CD14-positive monocyte (primary cell): ENCODE measurements around the gene ZSCAN1. TPM values are rescaled to one million over a fixed set of nuclear protein-coding genes. Genes with fewer than 3 reads are reported as not detected.

Source experiments
- DNase-seq, 3 donors: peaks; one replicate each; pipeline ENCODE4 v3.0.0-alpha.2; 2011 to 2022
- H2AFZ ChIP-seq: 2 replicates; pipeline ENCODE4 v1.6.0; 2012; ENCODE audit warnings: mild to moderate bottlenecking, low read depth, low read length, inconsistent platforms; ENCODE audit not compliant: insufficient read depth, poor library complexity, severe bottlenecking
- H3K27ac ChIP-seq, 2 donors: 1 replicate in 1 of 2; 2 replicates in 1 of 2; pipeline ENCODE4 v1.5.1; 2012 to 2013; ENCODE audit warnings: low read length in 2 of 2, control low read depth in 1 of 2, inconsistent platforms in 1 of 2, low read depth in 1 of 2, mild to moderate bottlenecking in 1 of 2
- H3K27me3 ChIP-seq, 2 donors: one replicate each; pipeline versions ENCODE4 v1.6.0 to v1.6.1; 2011 to 2013; ENCODE audit warnings: low read length in 2 of 2; ENCODE audit not compliant: control insufficient read depth in 2 of 2, insufficient read depth in 2 of 2
- H3K36me3 ChIP-seq, 2 donors: replicated peaks in 1 of 2; 1 replicate in 1 of 2; 2 replicates in 1 of 2; pipeline versions ENCODE4 v1.5.1 to v1.6.1; 2012 to 2013; ENCODE audit warnings: low read length in 2 of 2, control low read depth in 1 of 2, inconsistent platforms in 1 of 2, mild to moderate bottlenecking in 1 of 2; ENCODE audit not compliant: insufficient read depth in 2 of 2, control insufficient read depth in 1 of 2
- H3K4me1 ChIP-seq, 2 donors: 1 replicate in 1 of 2; 2 replicates in 1 of 2; pipeline versions ENCODE4 v1.5.1 to v1.6.1; 2012 to 2013; ENCODE audit warnings: low read length in 2 of 2, control low read depth in 1 of 2, inconsistent platforms in 1 of 2, mild to moderate bottlenecking in 1 of 2, moderate library complexity in 1 of 2; ENCODE audit not compliant: insufficient read depth in 2 of 2, control insufficient read depth in 1 of 2
- H3K4me2 ChIP-seq: replicated peaks from 2 replicates; pipeline ENCODE3; 2012; ENCODE audit warnings: low read length, moderate library complexity, mild to moderate bottlenecking; ENCODE audit not compliant: poor library complexity, severe bottlenecking; ENCODE audit errors: extremely low read depth
- H3K4me3 ChIP-seq, 3 experiments: fragments of 200-600 bp in 1 of 3; sonication (generic) in 1 of 3; replicated peaks in 1 of 3; 1 replicate in 2 of 3; 2 replicates in 1 of 3; pipeline ENCODE4 v1.5.1; 2011 to 2013; ENCODE audit warnings: low read length in 3 of 3, mild to moderate bottlenecking in 3 of 3, control low read depth in 2 of 3, low read depth in 2 of 3, inconsistent platforms in 1 of 3, moderate library complexity in 1 of 3
- H3K79me2 ChIP-seq: 2 replicates; pipeline ENCODE4 v1.6.0; 2012; ENCODE audit warnings: mild to moderate bottlenecking, control low read depth, inconsistent platforms, low read length, moderate library complexity; ENCODE audit not compliant: insufficient read depth
- H3K9ac ChIP-seq: 2 replicates; pipeline ENCODE4 v1.6.0; 2017; ENCODE audit warnings: low read length, mild to moderate bottlenecking; ENCODE audit not compliant: insufficient read depth, poor library complexity, severe bottlenecking
- H3K9me3 ChIP-seq, 2 donors: replicated peaks in 1 of 2; 1 replicate in 1 of 2; 2 replicates in 1 of 2; pipeline versions ENCODE4 v1.5.1 to v1.6.1; 2012 to 2013; ENCODE audit warnings: low read length in 2 of 2, control low read depth in 1 of 2; ENCODE audit not compliant: control insufficient read depth in 1 of 2, insufficient read depth in 1 of 2
- H4K20me1 ChIP-seq: 2 replicates; pipeline ENCODE4 v1.6.0; 2012; ENCODE audit warnings: mild to moderate bottlenecking, low read length, control low read depth, moderate library complexity; ENCODE audit not compliant: insufficient read depth
- H3K27ac Mint-ChIP-seq, 7 donors: one replicate each; pipeline ENCODE4 v1.8.0; 2020; ENCODE audit warnings: mild to moderate bottlenecking in 7 of 7, mixed read lengths in 7 of 7, moderate library complexity in 6 of 7, inconsistent platforms in 2 of 7
- H3K27me3 Mint-ChIP-seq, 3 donors: one replicate each; pipeline ENCODE4 v1.8.0; 2021 to 2022; ENCODE audit warnings: low read depth in 3 of 3, mild to moderate bottlenecking in 3 of 3, mixed read lengths in 3 of 3, moderate library complexity in 3 of 3, inconsistent platforms in 1 of 3
- H3K36me3 Mint-ChIP-seq, 2 donors: one replicate each; pipeline ENCODE4 v1.8.0; 2020; ENCODE audit warnings: mixed read lengths in 2 of 2, inconsistent platforms in 1 of 2, mild to moderate bottlenecking in 1 of 2
- H3K4me1 Mint-ChIP-seq: one replicate; pipeline ENCODE4 v1.8.0; 2020; ENCODE audit warnings: mild to moderate bottlenecking, mixed read lengths
- H3K4me3 Mint-ChIP-seq, 2 donors: one replicate each; pipeline ENCODE4 v1.8.0; 2020; ENCODE audit warnings: mild to moderate bottlenecking in 2 of 2, mixed read lengths in 2 of 2, moderate library complexity in 1 of 2
- H3K9me3 Mint-ChIP-seq, 7 donors: one replicate each; pipeline ENCODE4 v1.8.0; 2020 to 2022; ENCODE audit warnings: mixed read lengths in 7 of 7, mild to moderate bottlenecking in 6 of 7, moderate library complexity in 6 of 7, inconsistent platforms in 2 of 7
- WGBS: methylation state at CpG from one replicate; pipeline ENCODE4 v1.1.5; 2013; ENCODE audit warnings: missing lambda C conversion rate; ENCODE audit not compliant: insufficient coverage; 5-methylcytosine and 5-hydroxymethylcytosine counted together
- intact Hi-C, 2 donors: fragments of 100-400 bp; cut with micrococcal nuclease; formaldehyde crosslinking; loops; one replicate each; pipeline versions ENCODE4 v1.15.0 to v1.15.1; 2023
- polyA plus RNA-seq, 3 donors: library from polyadenylated mRNA; depleted of rRNA in 1 of 3; unstranded in 2 of 3; stranded (reverse) in 1 of 3; fragments of 300-500 nt in 2 of 3; fragments of >200 nt in 1 of 3; fragmentation: Illumina TruSeq in 2 of 3; gene quantifications; 1 replicate in 2 of 3; 2 replicates in 1 of 3; pipeline ENCODE4 v1.2.3, GENCODE V29; 2012 to 2021
- TF ChIP-seq, protein P1 (sequence below): fragments of 200-600 bp; IDR thresholded peaks from one replicate; pipeline ENCODE4 v1.8.0; 2022; ENCODE audit warnings: antibody characterized with exemption, mild to moderate bottlenecking

ZSCAN1 gene
- polyA plus RNA-seq, 3 donors: not detected

DNA sequence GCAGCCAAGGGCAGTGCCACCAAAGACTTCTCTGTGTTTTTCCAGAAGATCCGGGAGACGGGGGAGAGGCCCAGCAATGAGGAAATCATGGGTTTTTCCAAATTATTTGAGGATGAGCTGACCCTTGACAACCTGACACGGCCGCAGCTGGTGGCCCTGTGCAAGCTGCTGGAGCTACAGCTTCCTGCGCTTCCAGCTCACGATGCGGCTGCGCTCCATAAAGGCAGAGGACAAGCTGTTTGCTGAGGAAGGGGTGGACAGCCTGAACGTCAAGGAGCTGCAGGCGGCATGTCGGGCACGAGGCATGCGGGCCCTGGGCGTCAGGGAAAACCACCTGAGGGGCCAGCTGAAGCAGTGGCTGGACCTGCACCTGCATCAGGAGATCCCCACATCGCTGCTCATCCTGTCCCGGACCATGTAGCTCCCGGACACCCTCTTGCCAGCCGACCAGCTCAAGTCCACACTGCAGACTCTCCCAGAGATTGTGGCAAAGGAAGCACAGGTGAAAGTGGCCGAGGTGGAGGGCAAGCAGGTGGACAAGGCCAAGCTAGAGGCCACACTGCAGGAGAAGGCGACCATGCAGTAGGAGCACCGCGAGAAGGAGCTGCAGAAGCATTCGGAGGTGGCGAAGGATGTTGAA lies 11.7 kb downstream of the ZSCAN1 start:
- Mint-ChIP-seq H3K27me3 (peaks cover 1 to 6% (median 1%) of the 10 kb centered on the region in 3 donors), H3K9me3 (peaks cover 75 to 100% (median 95%) of the 10 kb centered on the region in 7 donors)
- no peaks in the 10 kb centered on the region for H3K36me3 ChIP-seq

DNA sequence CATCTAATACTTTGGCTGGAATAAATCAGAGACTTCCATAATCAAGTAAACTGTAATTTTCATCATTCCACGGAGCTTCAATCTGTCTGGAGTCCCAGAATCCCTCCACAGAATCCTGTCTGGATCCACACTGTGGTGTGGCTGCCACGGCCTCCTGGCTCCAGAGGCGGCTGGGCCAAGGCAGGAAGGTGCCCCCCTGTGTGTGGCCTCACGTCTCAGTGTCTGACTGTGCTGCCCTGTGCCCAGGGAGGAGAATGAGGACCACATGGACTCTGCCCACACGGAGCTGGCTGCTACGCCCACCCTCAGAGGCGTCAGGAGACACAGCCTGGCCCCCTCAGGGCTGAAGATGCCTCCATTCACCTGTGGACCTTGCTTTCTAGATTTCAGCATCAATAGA lies 13.0 kb downstream of the ZSCAN1 start:
- H3K36me3 Mint-ChIP-seq: no peaks in the 10 kb centered on the region
- Histone ChIP-seq H3K27ac (no peak overlapping the region), H4K20me1 (no peaks in the 10 kb centered on the region), H3K36me3 (no peaks in the 10 kb centered on the region), H3K79me2 (no peaks in the 10 kb centered on the region), H3K4me2 (no peak overlapping the region), H3K9ac (no peak overlapping the region), H3K9me3 (peaks cover 96 to 97% of the 10 kb centered on the region in 2 donors), H2AFZ (no peak overlapping the region), H3K27me3 (no peaks in the 10 kb centered on the region), H3K4me3 (no peak overlapping the region), H3K4me1 (no peaks in the 10 kb centered on the region)
- H3K27me3 Mint-ChIP-seq: peaks cover 1 to 9% (median 3%) of the 10 kb centered on the region in 3 donors
- H3K27ac Mint-ChIP-seq: no peak overlapping the region
- 94% methylated on average over 5 of the region's 7 CpGs for WGBS
- intact Hi-C loops: no loop called here
- TF ChIP-seq, protein P1, sequence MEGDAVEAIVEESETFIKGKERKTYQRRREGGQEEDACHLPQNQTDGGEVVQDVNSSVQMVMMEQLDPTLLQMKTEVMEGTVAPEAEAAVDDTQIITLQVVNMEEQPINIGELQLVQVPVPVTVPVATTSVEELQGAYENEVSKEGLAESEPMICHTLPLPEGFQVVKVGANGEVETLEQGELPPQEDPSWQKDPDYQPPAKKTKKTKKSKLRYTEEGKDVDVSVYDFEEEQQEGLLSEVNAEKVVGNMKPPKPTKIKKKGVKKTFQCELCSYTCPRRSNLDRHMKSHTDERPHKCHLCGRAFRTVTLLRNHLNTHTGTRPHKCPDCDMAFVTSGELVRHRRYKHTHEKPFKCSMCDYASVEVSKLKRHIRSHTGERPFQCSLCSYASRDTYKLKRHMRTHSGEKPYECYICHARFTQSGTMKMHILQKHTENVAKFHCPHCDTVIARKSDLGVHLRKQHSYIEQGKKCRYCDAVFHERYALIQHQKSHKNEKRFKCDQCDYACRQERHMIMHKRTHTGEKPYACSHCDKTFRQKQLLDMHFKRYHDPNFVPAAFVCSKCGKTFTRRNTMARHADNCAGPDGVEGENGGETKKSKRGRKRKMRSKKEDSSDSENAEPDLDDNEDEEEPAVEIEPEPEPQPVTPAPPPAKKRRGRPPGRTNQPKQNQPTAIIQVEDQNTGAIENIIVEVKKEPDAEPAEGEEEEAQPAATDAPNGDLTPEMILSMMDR: no peak
- no peak overlapping the region for H3K4me3 Mint-ChIP-seq
- no peak for DNase-seq
- peaks cover 75 to 100% (median 94%) of the 10 kb centered on the region in 7 donors for H3K9me3 Mint-ChIP-seq
- H3K4me1 Mint-ChIP-seq: no peaks in the 10 kb centered on the region

More for the DNA sequence above, 11.7 kb downstream of the ZSCAN1 start:
- H3K36me3 Mint-ChIP-seq: no peaks in the 10 kb centered on the region
- no peak overlapping the region for H3K27ac Mint-ChIP-seq
- intact Hi-C loops: no loop called here
- peaks cover 96 to 97% of the 10 kb centered on the region in 2 donors for H3K9me3 ChIP-seq
- no peak overlapping the region for H3K27ac ChIP-seq
- no peak for DNase-seq
- H3K27me3 ChIP-seq: no peaks in the 10 kb centered on the region
- no peaks in the 10 kb centered on the region for H3K79me2 ChIP-seq
- no peak overlapping the region for H3K4me2 ChIP-seq
- H4K20me1 ChIP-seq: no peaks in the 10 kb centered on the region
- H3K4me3 Mint-ChIP-seq: no peak overlapping the region
- no peak overlapping the region for H3K4me3 ChIP-seq
- H3K4me1 ChIP-seq: no peaks in the 10 kb centered on the region
- WGBS: 96% methylated on average over 24 of the region's 24 CpGs
- H2AFZ ChIP-seq: no peak overlapping the region
- TF ChIP-seq, protein P1: no peak
- no peak overlapping the region for H3K9ac ChIP-seq
- H3K4me1 Mint-ChIP-seq: no peaks in the 10 kb centered on the region
